ENCODE data around the gene CCSER1. TPM values are rescaled to one million over a fixed set of nuclear protein-coding genes. Genes with fewer than 3 reads are reported as not detected.

The CCSER1 gene
- total RNA-seq, 1 donor from 2014 or later, result 8.4 TPM

DNA sequence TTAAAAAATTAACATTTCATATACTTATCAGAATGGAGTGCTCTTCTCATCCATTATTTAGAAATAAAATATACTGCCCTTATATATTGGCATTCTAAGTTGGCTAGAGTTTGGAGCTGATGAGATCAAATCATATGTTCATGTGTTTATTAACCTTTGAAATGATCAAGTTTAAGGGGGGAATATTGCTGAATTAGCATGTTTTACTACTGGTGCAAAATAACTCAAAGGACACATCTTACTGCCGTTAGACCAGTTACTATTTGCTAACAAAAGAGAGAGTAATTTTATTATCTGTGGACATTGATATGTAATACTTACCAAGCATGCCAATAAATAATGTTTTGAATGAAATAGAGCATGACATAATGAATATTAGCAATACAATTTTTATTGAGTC is 901.0 kb downstream of the CCSER1 start:
- no peak for TF ChIP-seq CTCF (IDR thresholded peaks at IDR 0.05)
- DNase-seq (no peak), ATAC-seq (no peak)
- H3K9me3 ChIP-seq, result no peaks in the 10 kb centered on the region
- H3K27ac ChIP-seq, result no peak overlapping the region
- intact Hi-C loops (cut with DNase I), result no loop called here
- no peaks in the 10 kb centered on the region for H3K4me1 ChIP-seq
- H3K36me3 ChIP-seq, result no peaks in the 10 kb centered on the region
- no peak overlapping the region for H3K4me3 ChIP-seq
- no peaks in the 10 kb centered on the region for H3K27me3 ChIP-seq (ENCODE audit: low read depth)

DNA sequence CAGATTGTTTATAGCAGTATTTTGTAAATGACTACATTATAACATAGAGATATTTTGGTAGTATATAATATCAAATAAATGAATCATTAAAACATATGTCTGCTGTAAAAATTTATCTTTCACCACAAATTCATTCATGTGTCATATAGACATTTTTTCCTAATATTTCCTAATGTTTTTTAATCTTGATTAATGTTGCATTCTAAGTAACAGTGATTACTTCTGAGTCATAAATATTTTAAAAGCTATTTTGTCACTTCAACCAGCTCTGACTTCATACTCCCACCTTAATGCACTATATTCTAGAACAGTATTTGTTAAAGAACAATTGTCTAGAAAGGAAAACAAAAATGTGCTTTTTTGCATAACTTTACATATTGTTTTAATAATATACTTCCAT is 904.6 kb downstream of the CCSER1 start:
- intact Hi-C loops (cut with DNase I), result no loop called here
- TF ChIP-seq CTCF (IDR thresholded peaks at IDR 0.05), result no peak
- Histone ChIP-seq H3K36me3 (no peaks in the 10 kb centered on the region), H3K27me3 (ENCODE audit: low read depth) (no peaks in the 10 kb centered on the region), H3K4me3 (no peak overlapping the region), H3K27ac (no peak overlapping the region), H3K9me3 (no peaks in the 10 kb centered on the region), H3K4me1 (no peaks in the 10 kb centered on the region)
- ATAC-seq (no peak), DNase-seq (no peak)

DNA sequence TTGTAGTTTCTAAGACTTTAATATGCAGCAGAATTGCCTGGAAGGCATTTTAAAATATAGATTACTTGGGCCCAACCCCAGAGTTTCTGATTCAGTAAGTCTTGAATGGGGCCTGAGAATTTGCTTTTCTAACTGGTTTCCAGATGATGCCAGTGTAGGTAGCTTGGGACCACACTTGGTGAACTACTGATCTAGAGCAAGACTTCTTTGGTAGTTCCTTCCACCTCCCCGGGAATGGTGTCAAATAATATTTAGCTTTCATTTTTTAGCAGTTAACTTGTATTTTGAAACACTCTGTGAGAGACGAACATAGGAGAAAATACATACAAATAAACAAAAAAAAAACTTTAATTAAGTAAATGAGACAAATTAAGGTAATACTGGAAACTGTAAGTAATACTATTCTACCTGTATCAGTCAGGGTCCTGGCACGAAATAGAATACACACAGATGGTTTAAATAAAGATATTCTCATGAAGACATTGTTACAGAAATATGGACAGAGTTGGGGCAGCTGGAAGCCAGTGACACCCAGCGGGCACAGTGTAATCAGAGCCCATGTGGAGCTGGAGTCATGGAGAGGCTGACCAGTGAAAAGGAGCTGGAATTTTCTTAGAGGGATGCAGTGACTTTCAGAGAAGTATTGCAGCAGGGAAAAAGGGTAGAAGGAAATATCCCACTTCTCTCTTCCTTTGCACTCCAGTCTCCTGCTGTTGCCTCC is 905.7 kb downstream of the CCSER1 start:
- no peak for TF ChIP-seq CTCF (IDR thresholded peaks at IDR 0.05)
- ATAC-seq (no peak), DNase-seq (no peak)
- Histone ChIP-seq H3K9me3 (no peaks in the 10 kb centered on the region), H3K36me3 (no peaks in the 10 kb centered on the region), H3K27ac (no peak overlapping the region), H3K4me1 (no peaks in the 10 kb centered on the region), H3K27me3 (ENCODE audit: low read depth) (no peaks in the 10 kb centered on the region), H3K4me3 (no peak overlapping the region)
- intact Hi-C loops (cut with DNase I), result no loop called here

- Histone ChIP-seq H3K4me3 (no peak overlapping the region), H3K9me3 (no peaks in the 10 kb centered on the region), H3K36me3 (no peaks in the 10 kb centered on the region), H3K27me3 (ENCODE audit: low read depth) (no peaks in the 10 kb centered on the region), H3K27ac (no peak overlapping the region), H3K4me1 (no peaks in the 10 kb centered on the region)
- intact Hi-C loops (cut with DNase I), result no loop called here
- ATAC-seq (no peak), DNase-seq (no peak)
- no peak for TF ChIP-seq CTCF (IDR thresholded peaks at IDR 0.05)
These were observed 908.1 kb downstream of the CCSER1 start for GRCh38 chr4:91035276-91035675.

DNA sequence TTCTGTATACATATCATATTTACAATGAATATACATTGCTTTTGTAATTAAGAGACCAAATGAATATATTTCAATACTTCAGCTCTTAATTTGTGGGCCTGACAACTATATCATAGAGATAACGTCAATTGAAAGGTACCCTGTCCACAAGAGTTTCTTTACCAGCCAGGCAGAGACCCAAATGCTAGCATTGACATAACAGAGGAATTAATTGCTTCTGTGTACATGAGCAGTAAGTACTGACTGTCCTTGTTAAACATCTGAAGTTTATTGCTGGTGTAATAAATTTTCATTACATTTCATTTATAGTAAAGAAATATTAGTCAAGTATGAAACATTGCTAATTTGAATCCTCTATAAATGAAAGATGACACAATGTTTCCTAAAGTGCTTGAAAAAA is 910.8 kb downstream of the CCSER1 start:
- H3K9me3 ChIP-seq, result no peaks in the 10 kb centered on the region
- ATAC-seq (no peak), DNase-seq (no peak)
- intact Hi-C loops (cut with DNase I), result no loop called here
- no peaks in the 10 kb centered on the region for H3K27me3 ChIP-seq (ENCODE audit: low read depth)
- no peak for TF ChIP-seq CTCF (IDR thresholded peaks at IDR 0.05)
- no peak overlapping the region for H3K4me3 ChIP-seq
- no peaks in the 10 kb centered on the region for H3K36me3 ChIP-seq
- H3K27ac ChIP-seq, result no peak overlapping the region
- H3K4me1 ChIP-seq, result no peaks in the 10 kb centered on the region
